A549 (cell line): ENCODE data around the gene WSCD2. TPM values are rescaled to one million over a fixed set of nuclear protein-coding genes. Genes with fewer than 3 reads are reported as not detected.

Experiments used
- ATAC-seq, 2 experiments: fragments of 200-7000 bp in 1 of 2; fragments of >200 bp in 1 of 2; cut with Nextera tagmentation in 1 of 2; cut with Tn5 transposase in 1 of 2; 3 replicates each; pipeline versions ENCODE4 v1.8.0 to v1.9.1; 2018 to 2020; ENCODE audit warnings: mild to moderate bottlenecking in 1 of 2, moderate library complexity in 1 of 2
- CTCF ChIA-PET: fragments of 300-600 bp; sonication (Branson Sonifier 250); formaldehyde crosslinking; extraction: SDS; loops from one replicate; lab custom pipeline; 2021; ENCODE audit warnings: antibody characterized with exemption, inconsistent platforms; lab: Yijun Ruan, JAX
- POLR2A ChIA-PET: fragments of 350-600 bp; formaldehyde crosslinking; extraction: SDS; loops from one replicate; lab custom pipeline; 2021; ENCODE audit warnings: antibody characterized with exemption, inconsistent platforms; lab: Yijun Ruan, JAX
- DNase-seq, 2 experiments: peaks; one replicate each; pipeline versions ENCODE4 v3.0.0 to v3.0.0-alpha.2; 2011 to 2016; ENCODE audit warnings: low read depth in 1 of 2, low spot score in 1 of 2
- FAIRE-seq: peaks from 2 replicates; lab custom pipeline; 2011; peaks lifted over from hg19 to GRCh38; lab: Jason Lieb, UNC
- H3K27ac ChIP-seq, 2 experiments: fragments of >200 bp; sonication (Bioruptor Twin); formaldehyde crosslinking; 3 replicates each; pipeline ENCODE4 v1.5.1; 2016 to 2017
- H3K4me1 ChIP-seq: fragments of >200 bp; sonication (Bioruptor Twin); formaldehyde crosslinking; 3 replicates; pipeline ENCODE4 v1.6.1; 2016
- H3K4me2 ChIP-seq: fragments of >200 bp; sonication (Bioruptor Twin); formaldehyde crosslinking; 3 replicates; pipeline ENCODE4 v1.6.1; 2016
- H3K4me3 ChIP-seq: fragments of >200 bp; sonication (Bioruptor Twin); formaldehyde crosslinking; 3 replicates; pipeline ENCODE4 v1.5.1; 2016
- H3K9me3 ChIP-seq: fragments of >200 bp; sonication (Bioruptor Twin); formaldehyde crosslinking; 3 replicates; pipeline ENCODE4 v1.6.1; 2016
- CBX8 ChIP-seq: fragments of 200-600 bp; sonication (generic); IDR thresholded peaks from 2 replicates; pipeline ENCODE4 v1.6.1; 2016
- CHD2 ChIP-seq: fragments of 150-350 bp; IDR thresholded peaks from 2 replicates; pipeline ENCODE4 v1.6.1; 2014; ENCODE audit warnings: low read length; ENCODE audit not compliant: partially characterized antibody
- EHMT2 ChIP-seq: fragments of 200-600 bp; sonication (generic); IDR thresholded peaks from 2 replicates; pipeline ENCODE4 v1.6.1; 2016; ENCODE audit warnings: antibody characterized with exemption, low read depth, mild to moderate bottlenecking, moderate library complexity
- EP300 ChIP-seq, 2 experiments: fragments of >200 bp; sonication (Bioruptor Twin); formaldehyde crosslinking; IDR thresholded peaks; 2 replicates in 1 of 2; 3 replicates in 1 of 2; pipeline ENCODE4 v1.6.1; 2016 to 2017
- ESRRA ChIP-seq: fragments of 150-350 bp; IDR thresholded peaks from 2 replicates; pipeline ENCODE4 v1.6.1; 2014; ENCODE audit warnings: mild to moderate bottlenecking, low read length, borderline replicate concordance
- FOSB ChIP-seq: fragments of 250-450 bp; sonication (Bioruptor Pico); IDR thresholded peaks from 2 replicates; pipeline ENCODE4 v1.5.0; 2020; ENCODE audit warnings: mild to moderate bottlenecking, moderate library complexity
- FOXS1 ChIP-seq: fragments of 250-450 bp; sonication (Bioruptor Pico); IDR thresholded peaks from 2 replicates; pipeline ENCODE4 v1.5.0; 2020; ENCODE audit warnings: mild to moderate bottlenecking, moderate library complexity
- HDAC2 ChIP-seq: fragments of 200-600 bp; sonication (generic); IDR thresholded peaks from 2 replicates; pipeline ENCODE4 v1.6.1; 2016
- HOXB13 ChIP-seq: fragments of 250-450 bp; sonication (Bioruptor Pico); IDR thresholded peaks from 2 replicates; pipeline ENCODE4 v1.5.0; 2020; ENCODE audit warnings: low read depth, mild to moderate bottlenecking, moderate library complexity
- JUN ChIP-seq, 2 experiments: fragments of >200 bp; sonication (Bioruptor Twin); formaldehyde crosslinking; IDR thresholded peaks; 2 replicates in 1 of 2; 3 replicates in 1 of 2; pipeline ENCODE4 v1.6.1; 2016 to 2017
- NPAS2 ChIP-seq: fragments of 250-450 bp; sonication (Bioruptor Pico); IDR thresholded peaks from 2 replicates; pipeline ENCODE4 v1.8.0; 2022; ENCODE audit warnings: mild to moderate bottlenecking, moderate library complexity, borderline replicate concordance
- RAD21 ChIP-seq, 2 experiments: fragments of >200 bp in 1 of 2; sonication (Bioruptor Twin) in 1 of 2; formaldehyde crosslinking in 1 of 2; IDR thresholded peaks in 1 of 2; conservative IDR thresholded peaks in 1 of 2; 2 replicates in 1 of 2; 3 replicates in 1 of 2; pipeline ENCODE4 v1.6.1; 2012 to 2018; ENCODE audit warnings: inconsistent platforms in 1 of 2
- RFX5 ChIP-seq: fragments of 450-650 bp; IDR thresholded peaks from 2 replicates; pipeline ENCODE4 v1.7.1; 2014; ENCODE audit warnings: antibody characterized with exemption, mild to moderate bottlenecking, moderate library complexity
- SREBF2 ChIP-seq: fragments of 450-650 bp; IDR thresholded peaks from 2 replicates; pipeline ENCODE4 v1.6.1; 2014; ENCODE audit warnings: mild to moderate bottlenecking, moderate library complexity
- TFCP2L1 ChIP-seq: fragments of 250-450 bp; sonication (Bioruptor Pico); IDR thresholded peaks from 2 replicates; pipeline ENCODE4 v1.5.0; 2021; ENCODE audit warnings: mild to moderate bottlenecking
- ZSCAN20 ChIP-seq: fragments of 250-450 bp; sonication (Bioruptor Pico); IDR thresholded peaks from 2 replicates; pipeline ENCODE4 v1.8.0; 2022; ENCODE audit warnings: mild to moderate bottlenecking, moderate library complexity
- WGBS: methylation state at CpG from one replicate; pipeline ENCODE4 v1.1.6; 2017; ENCODE audit errors: missing lambda C conversion rate; 5-methylcytosine and 5-hydroxymethylcytosine counted together
- polyA plus RNA-seq, 4 experiments: library from polyadenylated mRNA; depleted of rRNA in 3 of 4; stranded (reverse); fragments of >200 nt; fragmentation: RNase III in 1 of 4; extraction: RNeasy Plus Mini Kit Qiagen cat#74134 plus additional on column Dnase treatment in 1 of 4; gene quantifications; 2 replicates in 3 of 4; 3 replicates in 1 of 4; pipeline ENCODE4 v1.2.3, GENCODE V29; 2011 to 2017
- TF ChIP-seq, protein P1 (sequence below): IDR thresholded peaks from 2 replicates; pipeline ENCODE4 v1.6.1; 2012
- TF ChIP-seq, protein P2 (sequence below): fragments of >200 bp; sonication (Bioruptor Twin); formaldehyde crosslinking; IDR thresholded peaks from 3 replicates; pipeline ENCODE4 v1.5.1; 2016
- TF ChIP-seq, protein P3 (sequence below): fragments of 150-350 bp; IDR thresholded peaks from 2 replicates; pipeline ENCODE4 v1.6.1; 2014; ENCODE audit warnings: low read depth, mild to moderate bottlenecking, low read length
- TF ChIP-seq, protein P4 (sequence below): fragments of 450-650 bp; IDR thresholded peaks from 2 replicates; pipeline ENCODE4 v1.6.1; 2014; ENCODE audit warnings: antibody characterized with exemption
- TF ChIP-seq, protein P5 (sequence below): IDR thresholded peaks from 2 replicates; pipeline ENCODE4 v1.6.1; 2012; ENCODE audit warnings: low read depth, borderline replicate concordance

WSCD2 gene
- polyA plus RNA-seq, 2 of the 4 experiments (the other 2 are of a cell fraction): not detected

DNA sequence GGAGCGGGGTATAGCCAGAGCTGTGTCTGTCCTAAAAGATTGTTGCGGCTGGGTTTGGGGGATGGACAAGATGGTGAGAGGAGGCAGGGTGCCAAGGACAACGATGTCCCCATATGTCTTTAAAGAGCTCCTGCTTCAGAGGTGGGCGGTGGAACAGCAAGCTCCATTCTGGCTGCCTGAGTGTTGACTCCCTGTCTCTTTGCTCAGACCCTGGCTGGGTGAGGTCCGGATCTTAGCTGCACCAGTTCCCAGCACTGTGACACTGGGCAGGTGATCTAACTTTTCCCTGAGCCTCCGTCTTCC, 8.3 kb upstream of the WSCD2 start:
- no peaks in the 10 kb centered on the region for H3K4me1 ChIP-seq
- H3K27ac ChIP-seq: no peak overlapping the region
- H3K4me2 ChIP-seq: no peak overlapping the region
- no peak for FAIRE-seq
- ATAC-seq: no peak
- 38% methylated on average over 6 of the region's 6 CpGs for WGBS
- no peak for DNase-seq
- ChIA-PET CTCF (interaction anchor here (0.8 to 1.1 kb wide), 2 partner anchors 9 to 13 kb away, joined by 3 read pairs; no protein-coding TSS in a partner anchor), POLR2A (no interaction called here)
- H3K4me3 ChIP-seq: no peak overlapping the region
- TF ChIP-seq SREBF2 (no peak), ESRRA (no peak), EHMT2 (no peak), CBX8 (no peak), RFX5 (no peak), JUN (IDR thresholded peaks at IDR 0.05) (no peak), HDAC2 (no peak)
- TF ChIP-seq, protein P1, sequence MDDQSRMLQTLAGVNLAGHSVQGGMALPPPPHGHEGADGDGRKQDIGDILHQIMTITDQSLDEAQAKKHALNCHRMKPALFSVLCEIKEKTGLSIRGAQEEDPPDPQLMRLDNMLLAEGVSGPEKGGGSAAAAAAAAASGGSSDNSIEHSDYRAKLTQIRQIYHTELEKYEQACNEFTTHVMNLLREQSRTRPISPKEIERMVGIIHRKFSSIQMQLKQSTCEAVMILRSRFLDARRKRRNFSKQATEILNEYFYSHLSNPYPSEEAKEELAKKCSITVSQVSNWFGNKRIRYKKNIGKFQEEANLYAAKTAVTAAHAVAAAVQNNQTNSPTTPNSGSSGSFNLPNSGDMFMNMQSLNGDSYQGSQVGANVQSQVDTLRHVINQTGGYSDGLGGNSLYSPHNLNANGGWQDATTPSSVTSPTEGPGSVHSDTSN: no peak
- TF ChIP-seq, protein P2, sequence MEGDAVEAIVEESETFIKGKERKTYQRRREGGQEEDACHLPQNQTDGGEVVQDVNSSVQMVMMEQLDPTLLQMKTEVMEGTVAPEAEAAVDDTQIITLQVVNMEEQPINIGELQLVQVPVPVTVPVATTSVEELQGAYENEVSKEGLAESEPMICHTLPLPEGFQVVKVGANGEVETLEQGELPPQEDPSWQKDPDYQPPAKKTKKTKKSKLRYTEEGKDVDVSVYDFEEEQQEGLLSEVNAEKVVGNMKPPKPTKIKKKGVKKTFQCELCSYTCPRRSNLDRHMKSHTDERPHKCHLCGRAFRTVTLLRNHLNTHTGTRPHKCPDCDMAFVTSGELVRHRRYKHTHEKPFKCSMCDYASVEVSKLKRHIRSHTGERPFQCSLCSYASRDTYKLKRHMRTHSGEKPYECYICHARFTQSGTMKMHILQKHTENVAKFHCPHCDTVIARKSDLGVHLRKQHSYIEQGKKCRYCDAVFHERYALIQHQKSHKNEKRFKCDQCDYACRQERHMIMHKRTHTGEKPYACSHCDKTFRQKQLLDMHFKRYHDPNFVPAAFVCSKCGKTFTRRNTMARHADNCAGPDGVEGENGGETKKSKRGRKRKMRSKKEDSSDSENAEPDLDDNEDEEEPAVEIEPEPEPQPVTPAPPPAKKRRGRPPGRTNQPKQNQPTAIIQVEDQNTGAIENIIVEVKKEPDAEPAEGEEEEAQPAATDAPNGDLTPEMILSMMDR: no peak
- TF ChIP-seq, protein P3, sequence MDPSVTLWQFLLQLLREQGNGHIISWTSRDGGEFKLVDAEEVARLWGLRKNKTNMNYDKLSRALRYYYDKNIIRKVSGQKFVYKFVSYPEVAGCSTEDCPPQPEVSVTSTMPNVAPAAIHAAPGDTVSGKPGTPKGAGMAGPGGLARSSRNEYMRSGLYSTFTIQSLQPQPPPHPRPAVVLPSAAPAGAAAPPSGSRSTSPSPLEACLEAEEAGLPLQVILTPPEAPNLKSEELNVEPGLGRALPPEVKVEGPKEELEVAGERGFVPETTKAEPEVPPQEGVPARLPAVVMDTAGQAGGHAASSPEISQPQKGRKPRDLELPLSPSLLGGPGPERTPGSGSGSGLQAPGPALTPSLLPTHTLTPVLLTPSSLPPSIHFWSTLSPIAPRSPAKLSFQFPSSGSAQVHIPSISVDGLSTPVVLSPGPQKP: no peak
- H3K9me3 ChIP-seq: no peaks in the 10 kb centered on the region

DNA sequence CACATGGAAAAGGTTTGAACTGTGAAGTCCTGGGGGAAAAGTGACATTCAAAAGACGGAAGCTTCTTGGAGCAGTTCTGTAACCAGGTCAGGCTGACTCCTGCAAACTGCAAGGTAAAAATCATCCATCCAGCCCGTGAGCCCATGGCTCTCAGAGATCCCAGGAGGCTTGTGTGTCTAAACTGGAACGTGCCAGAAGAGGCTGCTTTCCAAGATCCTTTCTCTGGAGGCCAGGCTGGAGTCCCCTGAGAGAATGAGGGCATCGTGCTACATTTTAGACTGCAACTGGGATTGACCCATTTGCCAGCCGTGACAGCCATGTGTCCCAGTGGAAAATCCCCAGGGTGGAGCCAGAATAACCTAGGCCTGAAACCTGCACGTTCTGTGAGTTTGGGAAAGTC, 7.8 kb upstream of the WSCD2 start:
- ChIA-PET CTCF (interaction anchor here (0.8 to 1.1 kb wide), 2 partner anchors 9 to 14 kb away, joined by 3 read pairs; no protein-coding TSS in a partner anchor), POLR2A (no interaction called here)
- H3K4me1 ChIP-seq: no peaks in the 10 kb centered on the region
- no peak overlapping the region for H3K4me2 ChIP-seq
- no peaks in the 10 kb centered on the region for H3K9me3 ChIP-seq
- no peak overlapping the region for H3K27ac ChIP-seq
- H3K4me3 ChIP-seq: no peak overlapping the region
- TF ChIP-seq, protein P4, sequence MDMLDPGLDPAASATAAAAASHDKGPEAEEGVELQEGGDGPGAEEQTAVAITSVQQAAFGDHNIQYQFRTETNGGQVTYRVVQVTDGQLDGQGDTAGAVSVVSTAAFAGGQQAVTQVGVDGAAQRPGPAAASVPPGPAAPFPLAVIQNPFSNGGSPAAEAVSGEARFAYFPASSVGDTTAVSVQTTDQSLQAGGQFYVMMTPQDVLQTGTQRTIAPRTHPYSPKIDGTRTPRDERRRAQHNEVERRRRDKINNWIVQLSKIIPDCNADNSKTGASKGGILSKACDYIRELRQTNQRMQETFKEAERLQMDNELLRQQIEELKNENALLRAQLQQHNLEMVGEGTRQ: no peak
- TF ChIP-seq CHD2 (no peak), FOSB (CRISPR knock-in tag) (no peak), NPAS2 (CRISPR knock-in tag) (no peak), RAD21 (conservative IDR thresholded peaks at IDR 0.05 in 1 of 2, IDR thresholded peaks at IDR 0.05 in 1 of 2) (no peak), EP300 (IDR thresholded peaks at IDR 0.05) (no peak), ZSCAN20 (CRISPR knock-in tag) (no peak), HOXB13 (CRISPR knock-in tag) (no peak), HDAC2 (no peak), FOXS1 (no peak), RFX5 (no peak), TFCP2L1 (CRISPR knock-in tag) (no peak)
- TF ChIP-seq, protein P3: no peak
- TF ChIP-seq, protein P5, sequence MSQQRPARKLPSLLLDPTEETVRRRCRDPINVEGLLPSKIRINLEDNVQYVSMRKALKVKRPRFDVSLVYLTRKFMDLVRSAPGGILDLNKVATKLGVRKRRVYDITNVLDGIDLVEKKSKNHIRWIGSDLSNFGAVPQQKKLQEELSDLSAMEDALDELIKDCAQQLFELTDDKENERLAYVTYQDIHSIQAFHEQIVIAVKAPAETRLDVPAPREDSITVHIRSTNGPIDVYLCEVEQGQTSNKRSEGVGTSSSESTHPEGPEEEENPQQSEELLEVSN: no peak
- FAIRE-seq: no peak
- DNase-seq: no peak
- WGBS: 4% methylated on average over 4 of the region's 6 CpGs
- no peak for ATAC-seq
